ENCODE measurements around the gene CBLL1.

The CBLL1 gene

GRCh38 chr7:107700570-107700969 is 43.4 kb upstream of the CBLL1 start:
- Histone ChIP-seq H3K4me1 (ENCODE audit: insufficient read depth, poor library complexity, severe bottlenecking) (no peaks in the 10 kb centered on the region), H3K27ac (ENCODE audit: poor library complexity, severe bottlenecking) (no peak overlapping the region), H3K4me3 (ENCODE audit: severe bottlenecking) (no peak overlapping the region), H3K36me3 (ENCODE audit: low read depth) (no peaks in the 10 kb centered on the region), H3K9me3 (ENCODE audit: severe bottlenecking) (no peaks in the 10 kb centered on the region), H3K27me3 (ENCODE audit: insufficient read depth, poor library complexity, severe bottlenecking) (no peaks in the 10 kb centered on the region)
- ATAC-seq (ENCODE audit: low read depth) (no peak), DNase-seq (ENCODE audit: low spot score) (no peak)
- TF ChIP-seq, protein P1, sequence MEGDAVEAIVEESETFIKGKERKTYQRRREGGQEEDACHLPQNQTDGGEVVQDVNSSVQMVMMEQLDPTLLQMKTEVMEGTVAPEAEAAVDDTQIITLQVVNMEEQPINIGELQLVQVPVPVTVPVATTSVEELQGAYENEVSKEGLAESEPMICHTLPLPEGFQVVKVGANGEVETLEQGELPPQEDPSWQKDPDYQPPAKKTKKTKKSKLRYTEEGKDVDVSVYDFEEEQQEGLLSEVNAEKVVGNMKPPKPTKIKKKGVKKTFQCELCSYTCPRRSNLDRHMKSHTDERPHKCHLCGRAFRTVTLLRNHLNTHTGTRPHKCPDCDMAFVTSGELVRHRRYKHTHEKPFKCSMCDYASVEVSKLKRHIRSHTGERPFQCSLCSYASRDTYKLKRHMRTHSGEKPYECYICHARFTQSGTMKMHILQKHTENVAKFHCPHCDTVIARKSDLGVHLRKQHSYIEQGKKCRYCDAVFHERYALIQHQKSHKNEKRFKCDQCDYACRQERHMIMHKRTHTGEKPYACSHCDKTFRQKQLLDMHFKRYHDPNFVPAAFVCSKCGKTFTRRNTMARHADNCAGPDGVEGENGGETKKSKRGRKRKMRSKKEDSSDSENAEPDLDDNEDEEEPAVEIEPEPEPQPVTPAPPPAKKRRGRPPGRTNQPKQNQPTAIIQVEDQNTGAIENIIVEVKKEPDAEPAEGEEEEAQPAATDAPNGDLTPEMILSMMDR (IDR thresholded peaks at IDR 0.05; ENCODE audit: poor library complexity, severe bottlenecking), result no peak

DNA sequence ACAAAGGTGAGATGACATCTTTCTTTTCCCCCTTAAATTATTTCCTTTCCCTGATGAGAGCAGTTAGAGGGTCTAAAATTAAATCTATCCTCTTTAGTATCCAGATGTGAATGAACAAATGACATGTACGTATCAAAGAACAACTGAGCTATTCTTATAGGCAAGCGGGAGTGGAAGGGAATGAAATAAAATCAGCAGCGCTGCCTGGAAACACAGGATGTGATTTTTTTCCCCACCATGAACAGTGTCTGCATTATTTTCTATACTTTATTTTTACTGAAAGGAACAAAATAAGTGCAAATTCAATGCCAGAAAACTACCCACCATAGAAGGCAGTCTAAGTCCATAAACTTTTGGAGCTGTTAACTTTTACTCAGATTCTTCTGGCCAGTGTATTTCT is 42.8 kb upstream of the CBLL1 start:
- H3K4me1 ChIP-seq (ENCODE audit: insufficient read depth, poor library complexity, severe bottlenecking), result no peaks in the 10 kb centered on the region
- TF ChIP-seq, protein P1 (IDR thresholded peaks at IDR 0.05; ENCODE audit: poor library complexity, severe bottlenecking), result no peak
- no peak for ATAC-seq (ENCODE audit: low read depth)
- H3K36me3 ChIP-seq (ENCODE audit: low read depth), result no peaks in the 10 kb centered on the region
- no peak overlapping the region for H3K4me3 ChIP-seq (ENCODE audit: severe bottlenecking)
- H3K9me3 ChIP-seq (ENCODE audit: severe bottlenecking), result no peaks in the 10 kb centered on the region
- no peaks in the 10 kb centered on the region for H3K27me3 ChIP-seq (ENCODE audit: insufficient read depth, poor library complexity, severe bottlenecking)
- no peak for DNase-seq (ENCODE audit: low spot score)
- no peak overlapping the region for H3K27ac ChIP-seq (ENCODE audit: poor library complexity, severe bottlenecking)

- DNase-seq (ENCODE audit: low spot score), result no peak
- TF ChIP-seq, protein P1 (IDR thresholded peaks at IDR 0.05; ENCODE audit: poor library complexity, severe bottlenecking), result no peak
- no peaks in the 10 kb centered on the region for H3K4me1 ChIP-seq (ENCODE audit: insufficient read depth, poor library complexity, severe bottlenecking)
- H3K27ac ChIP-seq (ENCODE audit: poor library complexity, severe bottlenecking), result no peak overlapping the region
- no peaks in the 10 kb centered on the region for H3K27me3 ChIP-seq (ENCODE audit: insufficient read depth, poor library complexity, severe bottlenecking)
- H3K9me3 ChIP-seq (ENCODE audit: severe bottlenecking), result no peaks in the 10 kb centered on the region
- H3K4me3 ChIP-seq (ENCODE audit: severe bottlenecking), result no peak overlapping the region
- H3K36me3 ChIP-seq (ENCODE audit: low read depth), result no peaks in the 10 kb centered on the region
- no peak for ATAC-seq (ENCODE audit: low read depth)
Observed at GRCh38 chr7:107703219-107703618, 40.7 kb upstream of the CBLL1 start.

GRCh38 chr7:107703872-107704271 is 40.1 kb upstream of the CBLL1 start:
- Histone ChIP-seq H3K4me1 (ENCODE audit: insufficient read depth, poor library complexity, severe bottlenecking) (no peaks in the 10 kb centered on the region), H3K4me3 (ENCODE audit: severe bottlenecking) (no peak overlapping the region), H3K36me3 (ENCODE audit: low read depth) (no peaks in the 10 kb centered on the region), H3K27ac (ENCODE audit: poor library complexity, severe bottlenecking) (no peak overlapping the region), H3K27me3 (ENCODE audit: insufficient read depth, poor library complexity, severe bottlenecking) (no peaks in the 10 kb centered on the region), H3K9me3 (ENCODE audit: severe bottlenecking) (no peaks in the 10 kb centered on the region)
- TF ChIP-seq, protein P1 (IDR thresholded peaks at IDR 0.05; ENCODE audit: poor library complexity, severe bottlenecking), result no peak
- no peak for DNase-seq (ENCODE audit: low spot score)
- ATAC-seq (ENCODE audit: low read depth), result no peak

DNA sequence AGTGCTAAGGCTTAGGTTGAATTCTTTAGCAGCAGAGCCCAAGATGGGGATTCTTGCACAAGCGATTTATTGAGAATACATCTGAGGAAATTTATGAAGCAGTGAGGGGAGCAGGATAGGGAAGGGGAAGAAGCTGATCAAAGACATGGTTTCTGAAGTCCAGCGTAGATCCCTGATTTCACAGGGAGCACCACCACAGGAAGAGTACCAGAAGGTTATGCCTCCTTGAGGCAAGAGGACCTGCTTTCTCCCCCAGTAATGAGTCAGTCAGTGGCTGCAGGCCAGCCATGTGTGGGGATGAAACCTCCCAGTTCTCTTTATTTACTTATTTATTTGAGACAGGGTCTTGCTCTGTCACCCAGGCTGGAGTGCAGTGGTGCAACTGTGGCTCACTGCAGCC is 35.0 kb upstream of the CBLL1 start:
- no peaks in the 10 kb centered on the region for H3K4me1 ChIP-seq (ENCODE audit: insufficient read depth, poor library complexity, severe bottlenecking)
- TF ChIP-seq, protein P1 (IDR thresholded peaks at IDR 0.05; ENCODE audit: poor library complexity, severe bottlenecking), result no peak
- H3K4me3 ChIP-seq (ENCODE audit: severe bottlenecking), result no peak overlapping the region
- no peak overlapping the region for H3K27ac ChIP-seq (ENCODE audit: poor library complexity, severe bottlenecking)
- DNase-seq (ENCODE audit: low spot score) (no peak), ATAC-seq (ENCODE audit: low read depth) (no peak)
- no peaks in the 10 kb centered on the region for H3K27me3 ChIP-seq (ENCODE audit: insufficient read depth, poor library complexity, severe bottlenecking)
- H3K36me3 ChIP-seq (ENCODE audit: low read depth), result no peaks in the 10 kb centered on the region
- H3K9me3 ChIP-seq (ENCODE audit: severe bottlenecking), result no peaks in the 10 kb centered on the region

Data from RWPE2 (cell line).